Transverse colon (tissue), 4 donors: Measurements from ENCODE around the gene DERA. TPM values are rescaled to one million over a fixed set of nuclear protein-coding genes. Genes with fewer than 3 reads are reported as not detected.
"Not testable (repeated sequence)": the region's sequence is repeated elsewhere in the genome, so short reads cannot be mapped to it uniquely, and the experiment has no call there.

Experiments
- DNase-seq: peaks from one replicate; pipeline ENCODE4 v3.0.0-alpha.2; 2019
- H3K27ac ChIP-seq, 4 donors: fragments of 200-600 bp; sonication (generic); 2 replicates each; pipeline ENCODE4 v1.5.1; 2016 to 2018; ENCODE audit warnings: inconsistent platforms in 4 of 4
- H3K27me3 ChIP-seq: fragments of 200-600 bp; sonication (generic); 2 replicates; pipeline ENCODE4 v1.5.1; 2017; ENCODE audit warnings: inconsistent platforms
- H3K36me3 ChIP-seq, 4 donors: fragments of 200-600 bp; sonication (generic); 2 replicates each; pipeline ENCODE4 v1.5.1; 2017 to 2019; ENCODE audit warnings: inconsistent platforms in 4 of 4
- H3K4me1 ChIP-seq, 4 donors: fragments of 200-600 bp; sonication (generic); 2 replicates each; pipeline ENCODE4 v1.5.1; 2017 to 2020; ENCODE audit warnings: inconsistent platforms in 4 of 4
- H3K4me3 ChIP-seq, 4 donors: fragments of 200-600 bp; sonication (generic); 1 replicate in 1 of 4; 2 replicates in 3 of 4; pipeline versions ENCODE4 v1.5.1 to v1.6.1; 2017 to 2019; ENCODE audit warnings: inconsistent platforms in 4 of 4
- H3K9me3 ChIP-seq, 2 donors: fragments of 200-600 bp; sonication (generic); 2 replicates each; pipeline ENCODE4 v1.5.1; 2017 to 2019; ENCODE audit warnings: inconsistent platforms in 2 of 2
- EP300 ChIP-seq: sonication (generic); formaldehyde crosslinking; IDR thresholded peaks from one replicate; pipeline ENCODE4 v1.6.1; 2017; ENCODE audit warnings: antibody characterized with exemption, low read depth
- POLR2A ChIP-seq: fragments of 450-650 bp; IDR thresholded peaks from one replicate; pipeline ENCODE4 v1.6.1; 2016; ENCODE audit warnings: antibody characterized with exemption, mild to moderate bottlenecking, moderate library complexity
- POLR2AphosphoS5 ChIP-seq, 3 donors: sonication (generic); formaldehyde crosslinking; IDR thresholded peaks; one replicate each; pipeline ENCODE4 v1.6.1; 2016; ENCODE audit warnings: antibody characterized with exemption in 3 of 3
- WGBS, 2 donors: methylation state at CpG; one replicate each; pipeline ENCODE4 v1.1.5; 2018; ENCODE audit warnings: low coverage in 1 of 2; 5-methylcytosine and 5-hydroxymethylcytosine counted together
- in situ Hi-C, 4 donors: fragments of 200-750 bp; cut with MboI; loops; one replicate each; pipeline versions ENCODE4 v1.15.0 to v1.15.1; 2017; ENCODE audit warnings: low sequenced_read_pairs in 3 of 4, low pct_ligation_motif_present in 1 of 4, low pct_unique_long_range_greater_than_20kb in 1 of 4
- intact Hi-C: fragments of 100-400 bp; cut with DNase I; formaldehyde crosslinking; loops from one replicate; pipeline ENCODE4 v1.15.1; 2023; ENCODE audit warnings: low total_unique reads
- total RNA-seq, 4 donors: library from RNA; depleted of rRNA; stranded (reverse); fragments of >200 nt; gene quantifications; one replicate each; pipeline ENCODE4 v1.1.0, GENCODE V29; 2016
- TF ChIP-seq, protein P1 (sequence below), 5 experiments: fragments of 200-600 bp in 3 of 5; fragments of 450-650 bp in 2 of 5; sonication (generic) in 3 of 5; IDR thresholded peaks; 1 replicate in 2 of 5; 2 replicates in 3 of 5; pipeline ENCODE4 v1.5.1; 2016 to 2017; ENCODE audit warnings: antibody characterized with exemption in 5 of 5, inconsistent platforms in 3 of 5, mild to moderate bottlenecking in 2 of 5, moderate library complexity in 1 of 5

DERA gene
- total RNA-seq, 4 donors from 2014 or later = 9.2 to 112 (median 69.9) TPM

DNA sequence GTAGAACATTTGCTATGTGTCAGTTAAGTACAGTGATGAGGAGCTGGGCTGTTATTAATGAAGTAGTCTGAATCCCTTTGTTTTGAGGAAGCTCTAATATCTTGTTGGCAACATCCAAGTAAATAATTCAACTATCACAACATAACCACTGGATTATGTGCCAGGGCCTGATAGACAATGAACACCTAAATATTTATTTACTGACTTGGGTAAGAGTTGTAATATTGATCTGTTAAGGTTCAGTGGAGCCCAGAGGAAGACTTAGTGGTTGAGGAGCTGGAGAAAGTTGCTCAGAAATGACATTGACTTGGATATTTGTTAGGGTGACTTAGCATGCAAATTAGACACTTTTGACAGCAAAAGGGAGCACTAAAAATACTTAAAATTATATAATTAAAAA is 26.8 kb downstream of the DERA start:
- Histone ChIP-seq H3K27ac (no peak overlapping the region), H3K36me3 (peaks cover 0 to 4% (median 0%) of the 10 kb centered on the region in 4 donors), H3K4me1 (no peaks in the 10 kb centered on the region), H3K4me3 (no peak overlapping the region), H3K27me3 (no peaks in the 10 kb centered on the region), H3K9me3 (peaks cover 0 to 8% of the 10 kb centered on the region in 2 donors)
- no peak for TF ChIP-seq POLR2A
- TF ChIP-seq, protein P1, sequence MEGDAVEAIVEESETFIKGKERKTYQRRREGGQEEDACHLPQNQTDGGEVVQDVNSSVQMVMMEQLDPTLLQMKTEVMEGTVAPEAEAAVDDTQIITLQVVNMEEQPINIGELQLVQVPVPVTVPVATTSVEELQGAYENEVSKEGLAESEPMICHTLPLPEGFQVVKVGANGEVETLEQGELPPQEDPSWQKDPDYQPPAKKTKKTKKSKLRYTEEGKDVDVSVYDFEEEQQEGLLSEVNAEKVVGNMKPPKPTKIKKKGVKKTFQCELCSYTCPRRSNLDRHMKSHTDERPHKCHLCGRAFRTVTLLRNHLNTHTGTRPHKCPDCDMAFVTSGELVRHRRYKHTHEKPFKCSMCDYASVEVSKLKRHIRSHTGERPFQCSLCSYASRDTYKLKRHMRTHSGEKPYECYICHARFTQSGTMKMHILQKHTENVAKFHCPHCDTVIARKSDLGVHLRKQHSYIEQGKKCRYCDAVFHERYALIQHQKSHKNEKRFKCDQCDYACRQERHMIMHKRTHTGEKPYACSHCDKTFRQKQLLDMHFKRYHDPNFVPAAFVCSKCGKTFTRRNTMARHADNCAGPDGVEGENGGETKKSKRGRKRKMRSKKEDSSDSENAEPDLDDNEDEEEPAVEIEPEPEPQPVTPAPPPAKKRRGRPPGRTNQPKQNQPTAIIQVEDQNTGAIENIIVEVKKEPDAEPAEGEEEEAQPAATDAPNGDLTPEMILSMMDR (IDR thresholded peaks at IDR 0.05) = no peak
- TF ChIP-seq POLR2AphosphoS5 (IDR thresholded peaks at IDR 0.05) = no peak
- no peak for TF ChIP-seq EP300
- DNase-seq = no peak
- in situ Hi-C loops = no loop called here
- intact Hi-C loops = no loop called here

DNA sequence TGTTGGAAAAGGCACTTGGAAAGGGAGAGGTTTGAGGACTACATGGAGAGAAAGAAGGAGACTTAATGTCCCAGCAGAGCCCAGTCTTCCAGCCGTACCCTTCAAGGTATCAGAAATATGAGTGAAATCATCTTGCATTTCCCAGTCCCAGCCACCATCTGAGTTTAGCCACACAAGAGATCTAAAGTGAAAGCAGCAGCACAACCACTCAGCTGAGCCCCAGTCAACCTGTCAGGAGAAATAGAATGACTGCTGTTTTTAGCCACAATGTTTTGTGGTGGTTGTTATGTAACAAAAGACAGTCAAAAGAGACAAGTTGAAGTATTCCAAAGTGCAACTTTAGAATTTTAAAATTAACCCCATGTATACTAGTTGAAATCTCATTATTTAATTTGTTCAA is 28.0 kb downstream of the DERA start:
- WGBS, 2 donors = 100% methylated on average over 1 of the region's 1 CpG; no CpG with 5 or more reads in 1 of the 2 donors
- in situ Hi-C loops = no loop called here

GRCh38 chr12:15942475-15942874 is 31.3 kb downstream of the DERA start:
- TF ChIP-seq EP300 = no peak
- peaks cover 0 to 4% (median 0%) of the 10 kb centered on the region in 4 donors for H3K36me3 ChIP-seq
- DNase-seq = no peak
- H3K27ac ChIP-seq = no peak overlapping the region
- H3K27me3 ChIP-seq = no peaks in the 10 kb centered on the region
- H3K9me3 ChIP-seq = peaks cover 0 to 8% of the 10 kb centered on the region in 2 donors
- no peak overlapping the region for H3K4me3 ChIP-seq
- in situ Hi-C loops (no loop called here), intact Hi-C loops (no loop called here)
- WGBS, 2 donors = 60 to 94% methylated on average over 1 to 5 of the region's 5 CpGs
- no peaks in the 10 kb centered on the region for H3K4me1 ChIP-seq

More for the DNA sequence above, 28.0 kb downstream of the DERA start:
- no peak for DNase-seq
- Histone ChIP-seq H3K27ac (no peak overlapping the region), H3K27me3 (no peaks in the 10 kb centered on the region), H3K4me3 (no peak overlapping the region), H3K4me1 (no peaks in the 10 kb centered on the region), H3K9me3 (peaks cover 0 to 8% of the 10 kb centered on the region in 2 donors), H3K36me3 (peaks cover 0 to 4% (median 0%) of the 10 kb centered on the region in 4 donors)
- intact Hi-C loops = no loop called here
- no peak for TF ChIP-seq POLR2A
- TF ChIP-seq, protein P1 (IDR thresholded peaks at IDR 0.05) = no peak
- TF ChIP-seq EP300 = no peak
- TF ChIP-seq POLR2AphosphoS5 (IDR thresholded peaks at IDR 0.05) = no peak

DNA sequence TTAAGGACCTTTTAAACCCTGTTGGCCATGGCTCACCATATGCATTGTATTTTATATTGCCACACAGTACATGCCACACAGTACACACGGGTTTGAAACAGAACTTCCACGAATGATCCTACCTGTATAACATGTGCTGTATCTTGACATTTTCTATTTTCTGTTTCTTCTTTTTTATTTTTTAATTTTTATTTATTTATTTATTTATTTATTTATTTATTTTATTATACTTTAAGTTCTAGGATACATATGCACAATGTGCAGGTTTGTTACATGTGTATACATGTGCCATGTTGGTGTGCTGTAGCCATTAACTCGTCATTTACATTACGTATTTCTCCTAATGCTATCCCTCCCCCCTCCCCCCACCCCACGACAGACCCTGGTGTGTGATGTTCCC is 32.4 kb downstream of the DERA start:
- 96% methylated on average over 3 to 5 of the region's 5 CpGs for WGBS, 2 donors
- H3K9me3 ChIP-seq, DNase-seq, H3K27ac ChIP-seq, H3K4me3 ChIP-seq, in situ Hi-C loops, H3K27me3 ChIP-seq, intact Hi-C loops, H3K4me1 ChIP-seq, H3K36me3 ChIP-seq: not testable (repeated sequence)

GRCh38 chr12:15948461-15948860 is 37.3 kb downstream of the DERA start:
- H3K4me1 ChIP-seq, H3K4me3 ChIP-seq, H3K27me3 ChIP-seq, H3K36me3 ChIP-seq, H3K27ac ChIP-seq, H3K9me3 ChIP-seq, intact Hi-C loops, DNase-seq, in situ Hi-C loops: not testable (repeated sequence)
- WGBS, 2 donors = 96 to 98% methylated on average over 10 of the region's 10 CpGs

- Histone ChIP-seq H3K4me3 (no peak overlapping the region), H3K36me3 (peaks cover 0 to 9% (median 2%) of the 10 kb centered on the region in 4 donors), H3K27me3 (no peaks in the 10 kb centered on the region), H3K9me3 (no peaks in the 10 kb centered on the region), H3K27ac (no peak overlapping the region), H3K4me1 (no peaks in the 10 kb centered on the region)
- in situ Hi-C loops = no loop called here
- TF ChIP-seq POLR2A = no peak
- no peak for TF ChIP-seq POLR2AphosphoS5 (IDR thresholded peaks at IDR 0.05)
- TF ChIP-seq, protein P1 (IDR thresholded peaks at IDR 0.05) = no peak
- no peak for TF ChIP-seq EP300
- intact Hi-C loops = no loop called here
- 87 to 93% methylated on average over 4 of the region's 4 CpGs for WGBS, 2 donors
- no peak for DNase-seq
Measured at GRCh38 chr12:15955281-15955680, 44.1 kb downstream of the DERA start.
